Kidney tubule cell (primary cell): ENCODE measurements around the gene IFNL2.
"Not testable (repeated sequence)": the region's sequence is repeated elsewhere in the genome, so short reads cannot be mapped to it uniquely, and the experiment has no call there.

Experiments used
- DNase-seq: peaks from one replicate; pipeline ENCODE4 v3.0.0-alpha.2; 2018; ENCODE audit warnings: low spot score

IFNL2 gene

DNA sequence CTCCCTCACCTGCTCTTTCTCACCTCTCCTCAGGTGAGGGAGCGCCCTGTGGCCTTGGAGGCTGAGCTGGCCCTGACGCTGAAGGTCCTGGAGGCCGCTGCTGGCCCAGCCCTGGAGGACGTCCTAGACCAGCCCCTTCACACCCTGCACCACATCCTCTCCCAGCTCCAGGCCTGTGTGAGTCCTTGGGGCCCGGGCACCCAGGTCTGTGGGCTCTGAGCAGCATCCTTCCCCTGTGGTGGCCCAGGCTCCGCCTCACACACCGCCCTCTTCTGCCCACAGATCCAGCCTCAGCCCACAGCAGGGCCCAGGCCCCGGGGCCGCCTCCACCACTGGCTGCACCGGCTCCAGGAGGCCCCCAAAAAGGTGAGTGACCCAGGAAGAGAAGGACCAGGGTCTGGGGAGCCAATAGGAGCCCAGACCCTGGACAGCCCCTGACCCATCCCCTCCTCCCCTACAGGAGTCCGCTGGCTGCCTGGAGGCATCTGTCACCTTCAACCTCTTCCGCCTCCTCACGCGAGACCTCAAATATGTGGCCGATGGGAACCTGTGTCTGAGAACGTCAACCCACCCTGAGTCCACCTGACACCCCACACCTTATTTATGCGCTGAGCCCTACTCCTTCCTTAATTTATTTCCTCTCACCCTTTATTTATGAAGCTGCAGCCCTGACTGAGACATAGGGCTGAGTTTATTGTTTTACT is 29.9 kb downstream of the IFNL2 start:
- no peak for DNase-seq

DNA sequence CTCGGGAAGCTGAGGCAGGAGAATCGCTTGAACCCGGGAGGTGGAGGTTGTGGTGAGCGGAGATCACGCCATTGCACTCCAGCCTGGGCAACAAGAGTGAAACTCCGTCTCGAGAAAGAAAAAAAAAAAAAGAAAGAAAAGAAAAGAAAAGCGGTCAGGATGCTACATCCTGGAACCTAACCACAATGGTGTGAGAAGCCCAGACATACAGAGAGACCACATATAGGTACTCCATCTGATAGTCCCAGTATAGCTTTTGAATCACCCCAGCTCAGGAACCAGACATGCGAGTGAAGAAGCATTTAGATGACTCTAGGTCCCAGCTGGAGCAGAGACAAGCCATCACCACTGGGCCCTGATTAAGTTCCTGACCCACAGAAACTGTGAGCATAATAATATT is 31.2 kb downstream of the IFNL2 start:
- DNase-seq = no peak

DNA sequence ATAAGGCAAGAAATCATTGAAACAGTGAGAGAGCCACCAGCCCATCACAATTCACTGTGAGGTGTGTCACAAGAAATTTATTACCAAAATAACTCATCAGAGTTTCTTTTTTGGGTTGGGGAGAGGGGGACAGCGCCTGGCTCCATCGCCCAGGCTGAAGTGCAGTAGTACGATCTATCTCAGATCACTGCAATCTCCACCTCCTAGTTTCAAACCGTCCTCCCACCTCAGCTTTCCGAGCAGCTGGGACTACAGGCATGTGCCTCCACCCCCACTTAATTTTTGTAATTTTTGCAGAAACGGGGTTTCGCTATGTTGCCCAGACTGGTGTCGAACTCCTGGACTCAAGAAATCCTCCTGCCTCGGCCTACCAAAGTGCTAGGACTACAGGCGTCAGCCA is 31.6 kb downstream of the IFNL2 start:
- DNase-seq = no peak

DNA sequence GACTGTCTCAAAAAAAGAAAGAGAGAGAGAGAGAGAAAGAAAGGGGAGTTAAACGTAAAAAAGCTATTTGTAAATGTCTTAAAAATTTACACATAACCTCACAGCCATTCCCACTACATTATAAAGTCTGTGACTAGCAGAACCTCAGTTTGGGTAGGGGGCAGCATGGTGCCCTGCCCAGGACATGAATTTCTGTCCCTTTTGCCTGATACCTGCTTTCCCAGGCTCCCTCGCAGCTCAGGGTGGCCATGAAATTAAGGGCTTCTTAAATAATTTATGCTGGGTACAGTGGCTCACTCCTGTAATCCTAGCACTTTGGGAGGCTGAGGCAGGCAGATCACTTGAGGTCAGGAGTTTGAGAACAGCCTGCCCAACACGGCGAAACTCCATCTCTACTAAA is 32.8 kb downstream of the IFNL2 start:
- DNase-seq = no peak

DNA sequence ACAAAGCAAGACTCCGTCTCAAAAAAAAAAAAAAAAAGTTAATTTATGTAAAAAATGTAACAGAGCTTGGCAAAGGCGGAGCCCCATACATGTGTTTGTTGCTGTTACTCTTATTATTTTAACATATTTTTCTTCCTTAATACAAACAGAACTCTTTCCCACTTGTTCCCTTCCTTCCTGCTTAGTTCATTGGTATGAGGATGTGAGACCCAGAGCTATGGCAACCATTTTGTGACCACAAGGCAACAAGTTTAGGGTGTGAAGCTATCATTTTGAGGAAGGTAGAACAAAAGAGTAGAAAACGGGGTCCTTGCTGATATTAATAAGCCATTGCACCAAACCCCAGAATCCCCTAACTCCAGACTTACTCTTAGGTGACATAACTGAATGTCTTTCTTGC is 33.4 kb downstream of the IFNL2 start:
- DNase-seq = no peak

DNA sequence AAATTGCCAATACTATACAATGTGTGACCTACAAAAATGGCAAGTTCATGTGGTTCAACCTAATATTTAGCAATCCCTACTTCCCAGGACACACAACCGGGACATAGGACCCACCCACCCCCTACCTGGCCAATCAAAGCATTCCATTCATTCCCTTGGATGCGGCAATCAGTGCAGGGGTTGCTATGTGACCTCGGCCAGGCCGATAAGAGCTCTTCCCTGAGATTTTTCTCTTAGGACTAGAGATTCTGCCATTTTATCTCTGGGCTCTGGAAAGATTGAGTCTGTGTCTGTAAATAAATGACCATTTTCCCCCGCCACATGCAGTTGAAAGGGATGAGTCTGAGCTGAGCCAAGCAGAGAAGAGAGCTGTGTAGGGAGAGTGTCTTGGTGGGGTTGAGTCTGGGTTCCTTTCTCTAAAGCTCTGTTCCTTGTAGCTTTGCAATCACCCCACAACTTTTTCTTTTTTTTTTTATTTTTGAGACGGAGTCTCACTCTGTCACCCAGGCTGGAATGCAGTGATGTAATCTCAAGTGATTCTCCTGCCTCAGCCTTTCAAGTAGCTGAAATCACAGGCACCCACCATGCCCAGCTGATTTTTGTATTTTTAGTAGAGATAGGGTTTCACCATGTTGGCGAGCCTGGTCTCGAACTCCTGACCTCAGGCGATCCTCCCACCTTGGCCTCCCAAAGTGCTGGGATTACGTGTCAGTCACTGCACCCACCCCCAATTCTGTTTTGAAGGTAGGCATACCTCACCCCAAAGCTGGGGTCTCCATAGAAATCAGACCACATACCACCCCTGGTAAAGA is 35.4 kb downstream of the IFNL2 start:
- DNase-seq = no peak

DNA sequence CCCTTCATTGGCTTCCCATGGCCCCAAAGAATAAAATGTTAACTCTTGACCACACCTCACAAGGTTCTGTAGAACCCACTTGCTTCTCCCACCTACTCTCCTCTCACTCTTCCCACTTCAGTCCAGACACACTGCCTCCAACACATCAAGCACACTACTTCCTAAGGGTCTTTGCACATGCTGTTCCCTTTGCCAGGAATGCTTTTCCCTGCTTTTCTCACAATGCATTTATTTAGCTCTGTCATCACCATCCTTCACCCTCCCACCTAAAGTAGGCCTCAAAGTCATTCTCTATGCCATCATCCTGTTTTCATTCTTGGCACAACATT is 36.0 kb downstream of the IFNL2 start:
- no peak for DNase-seq

DNA sequence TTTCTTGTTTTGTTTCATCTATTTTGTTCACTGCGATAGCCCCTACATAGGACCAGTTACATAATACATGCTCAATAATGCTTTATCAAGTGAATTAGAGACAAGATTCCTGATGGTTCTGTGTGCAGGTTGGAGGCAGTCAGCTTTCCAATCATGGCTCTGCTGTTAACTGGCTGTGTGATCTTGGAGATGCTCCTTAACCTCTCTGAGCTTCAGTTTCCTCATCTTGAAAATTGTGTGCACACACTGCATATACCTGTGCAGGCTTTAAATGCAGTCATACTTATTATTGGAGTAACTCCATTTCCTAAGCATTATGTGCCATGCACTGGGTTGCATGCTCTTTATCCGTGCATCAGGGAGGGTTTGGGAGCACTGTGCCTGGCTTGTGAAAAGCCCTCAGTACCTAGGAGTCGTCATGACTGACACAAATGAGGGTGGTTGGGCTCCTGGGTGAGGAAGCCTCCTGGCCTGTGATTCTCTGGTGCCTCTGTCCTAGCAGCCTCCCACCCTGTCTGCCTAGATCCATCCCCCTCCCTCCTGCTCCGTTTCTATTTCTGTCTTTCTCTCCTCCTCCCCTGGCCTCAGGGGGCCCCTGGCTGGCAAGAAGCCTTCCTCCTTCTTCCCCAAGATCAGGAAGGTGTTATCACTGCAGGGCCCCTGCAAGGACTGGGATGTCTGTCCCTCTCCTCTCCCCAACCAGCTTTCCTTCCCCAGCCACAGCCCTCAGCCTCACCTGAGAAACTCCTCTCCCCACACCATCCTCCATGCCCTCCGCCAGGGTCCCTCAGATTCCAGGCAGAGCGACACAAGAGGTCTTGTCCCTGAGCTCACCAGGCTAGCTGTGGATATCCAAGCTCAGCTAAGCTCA is 36.7 kb downstream of the IFNL2 start:
- no peak for DNase-seq

DNA sequence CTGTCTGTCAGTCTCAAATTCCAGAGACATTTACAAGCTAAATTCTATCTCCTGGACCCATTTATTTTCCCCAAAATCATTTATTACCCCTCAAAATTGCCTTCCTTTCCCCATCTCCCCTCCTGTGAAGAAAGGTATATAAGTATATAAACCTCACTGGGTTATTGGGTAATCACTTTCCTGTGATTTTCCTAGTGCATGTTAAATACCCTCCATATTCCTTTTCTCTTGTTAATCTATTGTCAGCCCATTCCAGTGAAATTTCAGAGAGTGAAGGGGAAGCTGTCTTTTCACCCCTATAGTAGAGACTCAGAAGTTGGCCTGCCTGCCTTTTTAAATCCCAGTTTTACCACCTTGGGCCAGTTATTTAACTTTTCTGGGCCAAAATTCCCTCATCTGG is 37.9 kb downstream of the IFNL2 start:
- DNase-seq = no peak

DNA sequence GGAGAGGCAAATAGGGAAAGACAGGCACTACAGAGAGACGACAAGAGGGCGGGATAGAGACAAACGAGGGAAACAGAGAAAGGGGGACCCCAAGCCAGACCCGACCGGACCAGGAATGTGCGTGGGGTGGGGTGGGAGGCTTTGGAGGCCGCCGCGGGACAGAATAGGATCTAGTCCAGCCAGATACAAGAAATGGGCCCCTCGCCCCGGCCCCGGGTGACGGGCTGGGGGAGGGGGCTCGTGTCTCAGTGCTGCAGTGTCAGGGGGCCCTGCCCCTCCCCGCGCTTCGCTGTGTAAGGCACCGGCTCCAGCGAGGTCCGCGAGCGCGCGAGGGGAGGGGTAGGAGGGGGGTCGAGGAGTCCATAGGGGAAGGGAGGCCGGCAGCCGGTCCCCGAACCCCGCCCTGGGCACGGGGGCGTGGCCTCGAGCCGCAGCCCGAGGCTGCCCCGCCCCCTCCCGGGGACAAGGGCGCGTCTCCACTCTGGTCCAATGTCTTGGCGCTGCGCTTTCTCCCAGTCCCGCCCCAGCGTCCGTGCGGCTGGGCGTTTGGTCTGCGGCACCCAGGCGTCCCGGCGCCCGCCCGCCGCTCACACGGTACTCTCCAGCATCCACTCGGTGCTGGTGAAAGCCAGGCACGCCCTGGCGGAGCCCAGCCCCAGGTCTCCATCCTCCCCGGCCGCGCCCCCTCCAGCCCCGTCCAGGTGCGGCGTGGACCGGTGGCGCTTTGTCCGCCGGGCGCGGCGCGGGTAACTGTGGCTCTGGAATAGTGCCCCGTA is 39.0 kb downstream of the IFNL2 start:
- DNase-seq = no peak

DNA sequence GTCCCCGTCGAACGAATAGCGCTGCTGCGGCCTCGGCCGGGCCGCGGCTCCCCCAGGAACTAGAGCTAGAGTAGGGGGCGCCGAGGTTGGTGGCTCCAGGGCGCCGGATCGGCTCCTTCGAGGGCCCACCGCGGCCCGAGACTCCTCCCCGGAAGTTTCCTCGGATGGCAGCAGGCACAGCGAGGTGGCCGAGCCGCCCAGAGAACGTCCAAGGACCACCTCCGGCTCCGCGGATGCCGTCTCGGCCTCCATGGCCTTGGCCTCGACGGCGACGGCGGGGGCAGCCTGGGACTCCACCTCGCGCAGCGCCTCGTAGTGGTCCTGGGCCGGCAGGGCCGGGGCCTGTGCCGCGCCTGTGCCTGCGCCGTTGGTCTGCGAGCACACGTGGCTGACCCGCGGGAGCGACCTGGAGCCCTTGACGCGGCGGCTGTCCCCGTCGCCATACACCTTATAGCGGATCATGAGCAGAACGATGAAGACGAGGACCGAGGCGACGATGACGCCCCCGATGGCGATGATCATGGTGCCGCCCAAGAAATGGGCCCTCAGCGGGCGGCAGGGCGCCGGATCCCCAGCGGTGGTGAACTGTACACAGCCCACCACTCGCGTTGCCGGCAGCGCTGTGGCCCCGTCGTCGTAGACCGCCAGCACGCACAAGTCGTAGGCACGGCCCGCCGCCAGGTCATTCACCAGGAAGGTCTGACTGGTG is 39.8 kb downstream of the IFNL2 start:
- DNase-seq = no peak

DNA sequence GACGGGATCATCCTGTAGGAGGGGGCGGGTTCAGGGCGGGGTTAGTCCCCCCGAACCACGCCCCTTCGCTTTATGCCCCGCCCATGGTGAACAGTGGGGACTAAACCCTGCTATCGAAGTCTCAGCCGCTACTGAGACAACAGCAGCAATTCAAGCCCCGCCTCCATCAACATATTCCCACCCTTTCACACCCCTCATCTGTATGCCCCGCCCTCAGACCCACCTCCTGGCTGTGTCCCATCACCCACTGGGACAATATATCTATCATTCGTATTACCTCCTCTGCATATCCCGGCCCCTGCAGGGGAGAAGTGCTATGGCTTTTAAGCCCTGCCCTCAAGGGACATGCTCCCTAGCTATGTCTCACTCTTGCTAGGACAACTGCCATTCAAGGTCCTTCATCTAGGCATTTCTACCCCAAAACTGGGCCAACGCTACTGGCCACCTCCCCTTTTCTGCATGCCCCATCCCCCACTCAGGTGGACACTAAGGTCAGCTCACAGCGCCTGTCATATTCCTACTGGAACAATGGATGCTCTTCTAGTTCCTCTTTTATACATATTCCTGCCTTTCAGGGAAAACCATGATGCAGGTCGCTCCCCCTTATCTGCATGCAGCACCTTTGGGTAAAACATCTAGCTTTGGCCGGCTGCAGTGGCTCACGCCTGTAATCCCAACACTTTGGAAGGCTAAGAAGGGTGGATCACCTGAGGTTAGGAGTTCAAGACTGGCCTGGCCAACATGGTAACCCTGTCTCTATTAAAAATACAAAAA is 40.5 kb downstream of the IFNL2 start:
- no peak for DNase-seq

DNA sequence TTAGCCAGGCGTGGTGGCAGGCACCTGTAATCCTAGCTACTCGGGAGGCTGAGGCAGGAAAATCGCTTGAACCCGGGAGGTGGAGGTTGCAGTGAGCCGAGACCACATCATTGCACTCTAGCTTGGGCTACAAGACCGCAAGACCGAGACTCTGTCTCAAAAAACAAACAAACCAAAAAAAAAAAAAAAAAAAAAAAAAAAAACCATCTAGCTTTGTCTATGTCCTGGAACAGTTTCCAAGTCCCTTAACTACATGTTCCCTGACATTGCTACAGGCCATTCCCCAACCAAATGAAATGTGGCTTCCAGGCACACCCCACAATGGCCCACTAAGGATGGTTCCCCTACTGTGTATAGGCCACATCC is 41.1 kb downstream of the IFNL2 start:
- not testable (repeated sequence) for DNase-seq

DNA sequence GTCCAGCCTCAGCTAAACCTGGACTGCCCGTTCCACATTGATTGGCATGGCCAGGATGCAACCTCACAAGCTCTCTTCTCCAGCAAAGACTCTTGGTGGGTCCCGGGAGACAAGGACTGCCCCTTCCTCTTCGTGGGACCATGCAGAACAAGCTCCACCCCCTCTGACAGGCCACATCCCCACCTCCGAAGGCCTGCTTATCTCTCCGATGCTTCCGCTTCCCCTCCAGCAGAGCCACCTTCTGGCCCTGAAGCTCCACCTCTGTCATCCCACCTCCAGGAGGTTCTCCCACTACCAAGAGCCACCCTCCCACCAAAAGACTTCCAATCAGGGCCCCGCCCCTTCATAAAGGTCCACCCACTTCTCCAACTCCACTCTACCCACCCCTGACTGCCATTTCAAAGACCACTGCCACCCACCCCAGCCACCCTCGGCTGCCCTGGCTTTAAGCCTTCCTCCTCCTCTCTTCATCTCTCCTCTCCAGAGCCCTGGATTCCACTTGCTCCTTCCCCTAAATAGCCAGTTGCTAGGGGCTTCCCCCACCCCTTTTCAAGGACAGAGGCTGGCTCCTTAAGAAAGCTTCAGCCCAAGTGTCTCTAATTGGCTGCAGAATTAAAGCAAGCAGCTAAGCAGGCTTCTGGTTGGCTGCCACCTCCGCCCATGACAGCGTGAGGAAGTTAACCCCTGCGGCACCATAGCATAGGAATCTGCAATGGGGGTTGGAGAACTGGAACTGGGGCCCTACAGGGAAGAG is 42.5 kb downstream of the IFNL2 start:
- no peak for DNase-seq

DNA sequence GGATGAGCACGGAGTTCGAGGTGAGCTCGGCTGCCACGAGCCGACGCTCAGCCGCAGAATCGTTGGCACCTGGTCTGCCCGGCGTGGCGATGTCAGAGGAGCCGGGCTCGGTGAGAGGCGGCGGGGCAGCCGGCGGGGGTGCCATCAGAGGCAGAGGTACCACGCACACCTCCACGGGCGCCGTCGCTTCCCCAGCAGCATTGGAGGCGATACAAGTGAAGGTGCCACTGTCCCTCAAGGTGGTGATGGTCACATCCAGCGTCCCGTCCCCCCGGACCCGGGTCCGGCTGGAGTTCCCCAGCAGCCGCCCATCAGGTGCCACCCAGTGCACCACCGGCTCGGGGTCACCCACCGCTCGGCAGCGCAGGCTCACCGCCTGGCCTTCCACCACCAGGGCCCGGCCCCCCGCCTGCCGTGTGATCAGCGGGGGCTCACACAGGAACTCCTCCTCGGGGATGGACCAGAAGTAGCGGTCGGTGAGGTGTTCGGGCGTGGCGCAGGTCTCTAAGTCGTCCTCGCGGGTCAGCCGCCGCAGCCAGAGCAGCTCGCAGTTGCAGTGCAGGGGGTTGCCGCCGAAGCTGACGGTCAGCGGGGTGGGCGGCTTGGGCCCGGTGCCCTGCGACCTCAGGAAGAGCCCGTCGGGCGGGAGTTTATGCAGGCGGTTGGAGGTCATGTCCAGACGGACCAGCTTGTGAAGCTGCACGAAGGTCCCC is 46.0 kb downstream of the IFNL2 start:
- DNase-seq = no peak

DNA sequence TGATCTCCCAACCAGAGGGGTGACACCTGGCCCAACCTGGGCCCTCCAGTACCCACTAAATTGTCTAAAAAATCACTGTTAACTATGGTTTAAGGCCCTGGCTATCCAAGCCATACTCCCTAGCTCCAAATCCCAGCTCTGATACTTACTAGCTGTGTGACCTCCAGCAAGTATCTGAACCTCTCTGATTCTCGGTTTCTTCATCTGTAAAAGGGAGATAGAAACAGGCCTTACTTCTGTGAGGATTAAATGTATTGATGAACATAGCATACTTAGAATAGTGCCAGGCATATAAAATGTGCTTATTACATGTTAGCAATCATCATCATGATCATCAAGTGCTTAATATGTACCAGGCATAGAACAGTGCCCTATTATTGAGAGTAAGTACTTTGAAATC is 47.7 kb downstream of the IFNL2 start:
- DNase-seq = no peak

DNA sequence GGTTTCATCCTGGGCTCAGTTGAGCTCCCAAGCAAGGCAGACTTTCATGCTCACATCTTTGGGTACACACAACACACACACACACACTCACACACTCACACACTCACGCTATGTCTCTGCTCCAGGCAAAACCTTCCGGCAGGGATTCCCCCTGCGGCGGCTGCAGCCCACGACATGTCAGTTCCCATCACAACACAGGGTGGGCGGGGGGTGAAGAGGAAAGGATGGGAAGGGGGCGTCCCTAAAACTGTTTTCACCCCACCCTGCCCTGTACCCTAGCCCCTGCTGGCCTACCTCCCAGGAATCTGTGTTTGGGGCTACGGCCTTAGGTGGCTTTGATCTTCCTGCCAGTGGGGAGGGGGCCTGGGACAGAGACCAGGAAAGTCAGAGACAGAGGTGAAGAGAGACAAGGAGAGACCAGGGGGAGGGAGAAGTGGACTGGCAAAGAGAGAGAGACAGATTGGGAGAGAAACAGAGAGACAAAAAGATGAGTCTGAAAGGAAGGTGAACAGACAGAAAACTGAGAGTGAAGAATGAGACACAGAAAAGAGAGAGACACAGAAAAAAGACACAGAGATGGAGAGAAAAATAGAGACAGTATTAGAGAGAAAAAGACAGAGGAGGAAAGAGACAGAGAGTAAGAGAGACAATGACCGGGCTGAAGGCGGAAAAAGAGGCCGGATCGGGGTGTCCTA is 48.6 kb downstream of the IFNL2 start:
- DNase-seq = no peak

DNA sequence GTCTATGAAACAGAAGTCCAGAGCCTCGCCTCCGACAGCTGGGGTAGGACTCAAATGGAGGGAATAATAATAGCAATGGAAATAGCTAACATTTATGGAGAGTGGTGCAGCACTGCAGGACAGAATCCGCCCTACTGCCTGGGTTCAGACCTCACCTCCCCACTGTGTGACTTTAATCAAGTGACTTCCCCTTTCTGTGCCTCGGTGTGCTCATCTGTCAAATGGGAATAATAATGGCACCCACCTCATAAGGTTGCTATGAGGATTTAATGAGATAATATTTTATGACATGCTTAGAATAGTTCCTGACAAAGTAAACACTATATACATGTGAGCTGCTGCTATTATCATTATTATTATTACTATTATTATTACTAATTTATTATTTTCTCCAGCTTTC is 49.3 kb downstream of the IFNL2 start:
- DNase-seq = no peak

DNA sequence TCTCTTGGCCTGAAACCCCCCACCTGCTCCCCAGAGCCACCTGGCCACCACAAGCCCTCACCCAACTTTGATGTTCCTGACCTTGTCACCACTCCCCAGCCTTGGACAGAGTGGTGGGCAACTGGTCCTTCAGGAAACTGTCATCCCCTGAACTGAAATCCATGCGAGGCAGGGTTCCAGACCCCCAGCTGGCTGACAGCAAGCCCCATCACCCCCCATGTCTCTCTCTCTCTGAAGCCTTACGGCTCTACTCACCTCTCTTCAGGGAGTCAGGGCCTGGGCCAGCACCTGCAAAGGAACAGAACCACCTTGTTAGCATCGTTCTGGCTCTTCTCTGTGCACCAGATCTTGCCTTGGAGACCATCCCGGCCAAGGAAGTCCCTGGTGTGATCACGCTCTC is 49.9 kb downstream of the IFNL2 start:
- DNase-seq = no peak
